Retina (tissue), 1 donor: ENCODE measurements around the gene YEATS2.
A peak's percentile ranks its signal among the peaks of the same experiment; 100 is the strongest.
"Not testable (repeated sequence)": the region's sequence is repeated elsewhere in the genome, so short reads cannot be mapped to it uniquely, and the experiment has no call there.

Experiments used
- DNase-seq: peaks from one replicate; pipeline ENCODE4 v3.0.0-alpha.2; 2016

YEATS2 gene

GRCh38 chr3:183697610-183698317 lies at the start of gene YEATS2:
YEATS2 (plus strand) TSS chr3:183697797; CDS start chr3:183715163, 17,366 bp downstream.
- peak; percentile 91 for DNase-seq

GRCh38 chr3:183650554-183650953 lies 47.0 kb upstream of the YEATS2 start:
- no peak for DNase-seq

- peak; percentile 32 for DNase-seq
These were observed 44.2 kb upstream of the YEATS2 start for GRCh38 chr3:183653209-183654064.

GRCh38 chr3:183654727-183655126 lies 42.9 kb upstream of the YEATS2 start:
- DNase-seq, result no peak

GRCh38 chr3:183662099-183662498 lies 35.5 kb upstream of the YEATS2 start:
- DNase-seq, result no peak

GRCh38 chr3:183664913-183665381 lies 32.6 kb upstream of the YEATS2 start:
- DNase-seq, result no peak

- no peak for DNase-seq
These were observed 17.5 kb upstream of the YEATS2 start for GRCh38 chr3:183680061-183680460.

- no peak for DNase-seq
These were observed 9.9 kb upstream of the YEATS2 start for GRCh38 chr3:183687705-183688104.

- DNase-seq, result no peak
These were observed 8.7 kb upstream of the YEATS2 start for GRCh38 chr3:183688874-183689273.

GRCh38 chr3:183689621-183690020 lies 8.0 kb upstream of the YEATS2 start:
- DNase-seq, result not testable (repeated sequence)

GRCh38 chr3:183690402-183690995 lies 7.1 kb upstream of the YEATS2 start:
- DNase-seq, result no peak

- DNase-seq, result no peak
These were observed 5.2 kb upstream of the YEATS2 start for GRCh38 chr3:183692436-183692835.

GRCh38 chr3:183695569-183696364 lies 1.8 kb upstream of the YEATS2 start:
- no peak for DNase-seq

GRCh38 chr3:183697123-183697609 lies 431 bp upstream of the YEATS2 start:
- DNase-seq, result no peak

GRCh38 chr3:183698318-183698751 lies 738 bp downstream of the YEATS2 start:
- no peak for DNase-seq

GRCh38 chr3:183698756-183699155 lies 1.2 kb downstream of the YEATS2 start:
- DNase-seq, result peak; percentile 40

GRCh38 chr3:183699238-183699947 lies 1.8 kb downstream of the YEATS2 start:
- peak; percentile 27 for DNase-seq

- no peak for DNase-seq
These were observed 4.1 kb downstream of the YEATS2 start for GRCh38 chr3:183701744-183702143.

- not testable (repeated sequence) for DNase-seq
These were observed 6.3 kb downstream of the YEATS2 start for GRCh38 chr3:183703892-183704291.

GRCh38 chr3:183710231-183710630 lies 12.6 kb downstream of the YEATS2 start:
- DNase-seq, result no peak

GRCh38 chr3:183711516-183711915 lies 13.9 kb downstream of the YEATS2 start:
- DNase-seq, result no peak

- DNase-seq, result no peak
These were observed 17.0 kb downstream of the YEATS2 start for GRCh38 chr3:183714622-183715021.
